Esophagus squamous epithelium (tissue), 5 donors: ENCODE measurements around the gene COL9A2. TPM values are rescaled to one million over a fixed set of nuclear protein-coding genes. Genes with fewer than 3 reads are reported as not detected.
A peak's percentile ranks its signal among the peaks of the same experiment; 100 is the strongest.
"Not testable (repeated sequence)": the region's sequence is repeated elsewhere in the genome, so short reads cannot be mapped to it uniquely, and the experiment has no call there.

ENCODE experiments used
- DNase-seq: peaks from one replicate; lab custom pipeline; 2025; lab: John Stamatoyannopoulos, UW
- H3K27ac ChIP-seq, 4 donors: fragments of 200-600 bp; sonication (generic); one replicate each; pipeline ENCODE4 v1.5.1; 2016 to 2019; ENCODE audit warnings: mild to moderate bottlenecking in 1 of 4
- H3K27me3 ChIP-seq, 4 donors: fragments of 200-600 bp; sonication (generic); 1 replicate in 3 of 4; 2 replicates in 1 of 4; pipeline versions ENCODE4 v1.5.1 to v1.6.0; 2017 to 2021; ENCODE audit warnings: antibody characterized with exemption in 1 of 4
- H3K36me3 ChIP-seq, 3 donors: fragments of 200-600 bp; sonication (generic); one replicate each; pipeline ENCODE4 v1.5.1; 2016 to 2019
- H3K4me1 ChIP-seq, 3 donors: fragments of 200-600 bp; sonication (generic); one replicate each; pipeline ENCODE4 v1.5.1; 2017 to 2019
- H3K4me3 ChIP-seq, 4 donors: fragments of 200-600 bp; sonication (generic); 1 replicate in 3 of 4; 2 replicates in 1 of 4; pipeline ENCODE4 v1.5.1; 2016 to 2019; ENCODE audit warnings: mild to moderate bottlenecking in 2 of 4, moderate library complexity in 1 of 4
- H3K9me3 ChIP-seq, 3 donors: fragments of 200-600 bp; sonication (generic); one replicate each; pipeline ENCODE4 v1.5.1; 2016 to 2019
- CTCF ChIP-seq, 6 experiments: fragments of 450-650 bp in 4 of 6; fragments of 200-600 bp in 2 of 6; sonication (generic) in 2 of 6; IDR thresholded peaks; one replicate each; pipeline ENCODE4 v1.5.1; 2016 to 2019; ENCODE audit warnings: antibody characterized with exemption in 6 of 6, mild to moderate bottlenecking in 4 of 6, moderate library complexity in 4 of 6
- POLR2A ChIP-seq, 4 donors: fragments of 450-650 bp; IDR thresholded peaks; one replicate each; pipeline ENCODE4 v1.6.1; 2017; ENCODE audit warnings: antibody characterized with exemption in 4 of 4, mild to moderate bottlenecking in 4 of 4, moderate library complexity in 3 of 4
- WGBS, 2 donors: methylation state at CpG; one replicate each; pipeline ENCODE4 v1.1.5; 2018; 5-methylcytosine and 5-hydroxymethylcytosine counted together
- intact Hi-C: fragments of 100-400 bp; cut with DNase I; formaldehyde crosslinking; loops from one replicate; pipeline ENCODE4 v1.15.0; 2022
- total RNA-seq, 4 donors: library from RNA; depleted of rRNA; stranded (reverse); fragments of >200 nt; gene quantifications; one replicate each; pipeline ENCODE4 v1.1.0, GENCODE V29; 2016
- donor health status: DM: yes; HTN: yes; CAD: no.

COL9A2 gene
- total RNA-seq, 4 donors from 2014 or later: 0.26 to 4.0 (median 2.1) TPM; not detected in 1

GRCh38 chr1:40338745-40339419 lies 21.8 kb upstream of the COL9A2 start:
- WGBS, 2 donors: 17 to 20% methylated on average over 9 to 12 of the region's 21 CpGs
- TF ChIP-seq CTCF (IDR thresholded peaks at IDR 0.05): peak; percentile 93 to 99 (median 96)
- no peak for TF ChIP-seq POLR2A (IDR thresholded peaks at IDR 0.05)
- DNase-seq: no peak
- intact Hi-C loops: loop anchor here (5.0 kb wide), 2 partner anchors 187 to 257 kb away; no protein-coding TSS in a partner anchor
- Histone ChIP-seq H3K36me3 (no peaks in the 10 kb centered on the region), H3K9me3 (no peaks in the 10 kb centered on the region), H3K27ac (peak overlapping the region; percentile 5 to 59 (median 20)), H3K4me1 (peaks cover 0 to 15% (median 0%) of the 10 kb centered on the region in 3 donors), H3K4me3 (peak overlapping the region in 1 of 4 donors; percentile 22), H3K27me3 (peaks cover 0 to 7% (median 0%) of the 10 kb centered on the region in 4 donors)

GRCh38 chr1:40337443-40337842 lies 20.4 kb upstream of the COL9A2 start:
- Histone ChIP-seq H3K27me3 (peaks cover 0 to 7% (median 0%) of the 10 kb centered on the region in 4 donors), H3K9me3 (no peaks in the 10 kb centered on the region), H3K4me3 (no peak overlapping the region), H3K4me1 (peaks cover 0 to 15% (median 0%) of the 10 kb centered on the region in 3 donors), H3K36me3 (no peaks in the 10 kb centered on the region), H3K27ac (no peak overlapping the region)
- TF ChIP-seq CTCF (IDR thresholded peaks at IDR 0.05): no peak
- TF ChIP-seq POLR2A (IDR thresholded peaks at IDR 0.05): no peak
- intact Hi-C loops: loop anchor here (5.0 kb wide), 2 partner anchors 185 to 255 kb away; no protein-coding TSS in a partner anchor
- no peak for DNase-seq
- WGBS, 2 donors: 74% methylated on average over 8 of the region's 8 CpGs

GRCh38 chr1:40332695-40333094 lies 15.6 kb upstream of the COL9A2 start:
- DNase-seq: no peak
- intact Hi-C loops: no loop called here
- 75 to 90% methylated on average over 1 of the region's 1 CpG for WGBS, 2 donors
- TF ChIP-seq POLR2A (IDR thresholded peaks at IDR 0.05): no peak
- no peak for TF ChIP-seq CTCF (IDR thresholded peaks at IDR 0.05)
- H3K27ac ChIP-seq: no peak overlapping the region
- H3K27me3 ChIP-seq: peaks cover 0 to 8% (median 0%) of the 10 kb centered on the region in 4 donors
- no peaks in the 10 kb centered on the region for H3K36me3 ChIP-seq
- H3K4me1 ChIP-seq: no peaks in the 10 kb centered on the region
- no peak overlapping the region for H3K4me3 ChIP-seq
- no peaks in the 10 kb centered on the region for H3K9me3 ChIP-seq

DNA sequence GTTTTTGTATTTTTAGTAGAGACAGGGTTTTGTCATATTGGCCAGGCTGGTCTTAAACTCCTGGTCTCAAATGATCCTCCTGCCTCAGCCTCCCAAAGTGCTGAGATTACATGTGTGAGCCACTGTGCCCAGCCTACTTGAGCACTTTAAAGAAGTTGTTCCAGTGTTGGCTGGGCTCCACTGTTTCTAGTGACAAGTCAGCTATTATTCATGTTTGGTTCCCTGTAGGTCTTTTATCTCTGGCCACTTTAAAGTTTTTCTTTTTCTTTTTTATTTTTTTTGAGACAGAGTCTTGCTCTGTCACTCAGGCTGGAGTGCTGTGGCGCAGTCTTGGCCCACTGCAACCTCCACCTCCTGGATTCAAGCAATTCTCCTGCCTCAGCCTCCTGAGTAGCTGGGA lies 14.3 kb upstream of the COL9A2 start:
- H3K27me3 ChIP-seq, H3K9me3 ChIP-seq, H3K4me1 ChIP-seq, DNase-seq, H3K27ac ChIP-seq, H3K4me3 ChIP-seq, intact Hi-C loops, H3K36me3 ChIP-seq: not testable (repeated sequence)
- WGBS, 2 donors: 30 to 86% methylated on average over 1 of the region's 1 CpG

DNA sequence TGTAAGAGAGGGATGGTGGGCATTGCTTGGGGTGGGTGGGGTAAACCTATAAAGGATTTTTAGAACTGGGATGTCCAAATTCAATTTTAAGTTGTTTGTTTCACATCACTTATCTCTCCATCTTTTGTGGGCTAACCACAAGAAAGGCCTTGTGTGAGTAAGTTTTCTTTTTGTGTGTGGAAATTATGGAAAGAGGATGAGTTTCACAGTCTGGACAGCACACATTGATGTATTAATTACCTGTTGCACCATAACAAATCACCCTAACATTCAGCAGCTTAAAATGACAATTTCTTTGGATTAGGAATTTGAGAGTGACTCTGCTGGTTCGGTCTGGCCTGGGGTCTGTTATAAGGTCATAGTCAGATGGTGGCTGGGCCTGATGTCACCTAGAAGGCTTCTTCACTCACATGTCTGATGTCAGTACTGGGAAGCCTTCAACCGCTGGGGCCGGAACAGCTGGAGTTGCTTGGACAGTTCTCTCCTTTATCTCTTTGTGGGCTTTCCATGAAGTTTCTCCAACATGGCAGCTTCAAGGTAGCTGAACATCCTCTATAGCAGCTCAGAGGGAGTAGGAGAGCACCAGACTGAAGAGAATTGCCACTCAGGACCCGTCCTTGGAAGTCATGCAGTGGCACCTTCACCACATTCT lies 2.0 kb upstream of the COL9A2 start:
- intact Hi-C loops: no loop called here
- H3K36me3 ChIP-seq: no peaks in the 10 kb centered on the region
- no peak for DNase-seq
- WGBS, 2 donors: 100% methylated on average over 4 of the region's 4 CpGs
- no peak for TF ChIP-seq POLR2A (IDR thresholded peaks at IDR 0.05)
- no peak for TF ChIP-seq CTCF (IDR thresholded peaks at IDR 0.05)
- no peak overlapping the region for H3K4me3 ChIP-seq
- H3K27ac ChIP-seq: no peak overlapping the region
- H3K9me3 ChIP-seq: no peaks in the 10 kb centered on the region
- peaks cover 0 to 64% (median 9%) of the 10 kb centered on the region in 4 donors for H3K27me3 ChIP-seq
- H3K4me1 ChIP-seq: peaks cover 18 to 32% (median 26%) of the 10 kb centered on the region in 3 donors
